Right cardiac atrium (tissue), 5 donors: ENCODE results near the gene COL19A1. TPM values are rescaled to one million over a fixed set of nuclear protein-coding genes. Genes with fewer than 3 reads are reported as not detected.
A peak's percentile ranks its signal among the peaks of the same experiment; 100 is the strongest.

Source experiments
- ATAC-seq, 2 donors: fragments of 200-7000 bp; cut with Tn5 transposase; one replicate each; pipeline versions ENCODE4 v1.8.0 to v1.9.1; 2020; ENCODE audit warnings: moderate library complexity in 2 of 2, mild to moderate bottlenecking in 1 of 2
- DNase-seq, 3 donors: peaks; one replicate each; pipeline ENCODE4 v3.0.0-alpha.2; 2020
- H3K27ac ChIP-seq: one replicate; pipeline ENCODE4 v1.5.1; 2013; ENCODE audit warnings: mild to moderate bottlenecking, low read length, control low read depth, moderate library complexity
- H3K27me3 ChIP-seq: one replicate; pipeline ENCODE4 v1.6.1; 2013; ENCODE audit not compliant: control insufficient read depth, insufficient read depth
- H3K4me1 ChIP-seq: one replicate; pipeline ENCODE4 v1.6.1; 2013; ENCODE audit warnings: low read length; ENCODE audit not compliant: control insufficient read depth, insufficient read depth
- H3K4me3 ChIP-seq: one replicate; pipeline ENCODE4 v1.5.1; 2013; ENCODE audit warnings: low read length, control low read depth
- H3K9me3 ChIP-seq: one replicate; pipeline ENCODE4 v1.6.1; 2013; ENCODE audit warnings: low read length; ENCODE audit not compliant: control insufficient read depth
- WGBS: extraction: QIAGEN DNeasy Blood & Tissue Kit; methylation state at CpG from one replicate; pipeline ENCODE4 v1.1.7; 2013; 5-methylcytosine and 5-hydroxymethylcytosine counted together
- intact Hi-C, 4 donors: fragments of 100-400 bp; cut with DNase I; formaldehyde crosslinking; loops; one replicate each; pipeline versions ENCODE4 v1.11.0 to v1.14.0; 2022 to 2023
- polyA plus RNA-seq: library from polyadenylated mRNA; stranded (reverse); fragments of 200-250 nt; gene quantifications from one replicate; pipeline ENCODE4 v1.2.3, GENCODE V29; 2013
- total RNA-seq, 4 donors: library from RNA; stranded (reverse); fragmentation: NEBNext Ultra II Directional; extraction: Animal tissue kit (Norgen Biotek cat#: 25700); gene quantifications; one replicate each; pipeline ENCODE4 v1.2.1, GENCODE V29; 2021
- donor health status: healthy with polysubstance abuse.
- donor health status: DM: no; HTN: yes; CAD: no.
- donor health status: DM: no; HTN: no; CAD: no.
- donor health status: DM: no; HTN: yes; CAD: no; lungs with severe emphysema.
- donor health status: DM: yes; HTN: yes; CAD: no.

Gene COL19A1
- total and polyA plus RNA-seq, 5 donors = 1.0 to 6.0 (median 3.6) TPM

- DNase-seq (no peak), ATAC-seq (no peak)
- Histone ChIP-seq H3K9me3 (no peaks in the 10 kb centered on the region), H3K27me3 (no peaks in the 10 kb centered on the region), H3K27ac (no peak overlapping the region), H3K4me1 (no peaks in the 10 kb centered on the region), H3K4me3 (no peak overlapping the region)
- 72% methylated on average over 6 of the region's 6 CpGs for WGBS
- intact Hi-C loops = no loop called here
These were observed 286.4 kb downstream of the COL19A1 start for GRCh38 chr6:70152786-70153185.

- H3K9me3 ChIP-seq = no peaks in the 10 kb centered on the region
- no peaks in the 10 kb centered on the region for H3K4me1 ChIP-seq
- no peak overlapping the region for H3K27ac ChIP-seq
- no peak overlapping the region for H3K4me3 ChIP-seq
- no peaks in the 10 kb centered on the region for H3K27me3 ChIP-seq
- WGBS = 45% methylated on average over 1 of the region's 1 CpG
- intact Hi-C loops = no loop called here
- DNase-seq (no peak), ATAC-seq (no peak)
These were observed 290.7 kb downstream of the COL19A1 start for GRCh38 chr6:70157086-70157485.

- WGBS = 39% methylated on average over 1 of the region's 1 CpG
- Histone ChIP-seq H3K4me3 (no peak overlapping the region), H3K4me1 (no peaks in the 10 kb centered on the region), H3K27ac (no peak overlapping the region), H3K27me3 (no peaks in the 10 kb centered on the region), H3K9me3 (no peaks in the 10 kb centered on the region)
- intact Hi-C loops = no loop called here
- ATAC-seq (no peak), DNase-seq (no peak)
These were observed 293.9 kb downstream of the COL19A1 start for GRCh38 chr6:70160276-70160675.

- DNase-seq (no peak), ATAC-seq (no peak)
- Histone ChIP-seq H3K27ac (no peak overlapping the region), H3K4me1 (no peaks in the 10 kb centered on the region), H3K9me3 (no peaks in the 10 kb centered on the region), H3K4me3 (no peak overlapping the region), H3K27me3 (no peaks in the 10 kb centered on the region)
- WGBS = 64% methylated on average over 3 of the region's 3 CpGs
- intact Hi-C loops = no loop called here
These were observed 296.6 kb downstream of the COL19A1 start for GRCh38 chr6:70162972-70163371.

- intact Hi-C loops = no loop called here
- Histone ChIP-seq H3K4me3 (no peak overlapping the region), H3K27ac (no peak overlapping the region), H3K4me1 (no peaks in the 10 kb centered on the region), H3K27me3 (no peaks in the 10 kb centered on the region), H3K9me3 (no peaks in the 10 kb centered on the region)
- DNase-seq (no peak), ATAC-seq (no peak)
- 94% methylated on average over 3 of the region's 3 CpGs for whole genome bisulfite sequencing
These were observed 297.4 kb downstream of the COL19A1 start for GRCh38 chr6:70163795-70164194.

- DNase-seq = no peak
- intact Hi-C loops = no loop called here
- Histone ChIP-seq H3K27me3 (no peaks in the 10 kb centered on the region), H3K4me1 (no peaks in the 10 kb centered on the region), H3K4me3 (no peak overlapping the region), H3K27ac (no peak overlapping the region), H3K9me3 (no peaks in the 10 kb centered on the region)
- ATAC-seq = no peak
- 67% methylated on average over 2 of the region's 2 CpGs for WGBS
These were observed 298.2 kb downstream of the COL19A1 start for GRCh38 chr6:70164556-70164955.

GRCh38 chr6:70166088-70166958 lies 300.0 kb downstream of the COL19A1 start:
- WGBS = 16% methylated on average over 24 of the region's 24 CpGs
- ATAC-seq (peak in 1 of 2 donors; percentile 47), DNase-seq (peak; percentile 31 to 66 (median 60))
- Histone ChIP-seq H3K27ac (no peak overlapping the region), H3K4me3 (no peak overlapping the region), H3K4me1 (no peaks in the 10 kb centered on the region), H3K9me3 (no peaks in the 10 kb centered on the region), H3K27me3 (no peaks in the 10 kb centered on the region)
- intact Hi-C loops = no loop called here

GRCh38 chr6:70168681-70169377 lies 302.5 kb downstream of the COL19A1 start:
- Histone ChIP-seq H3K27ac (no peak overlapping the region), H3K9me3 (no peaks in the 10 kb centered on the region), H3K27me3 (no peaks in the 10 kb centered on the region), H3K4me3 (no peak overlapping the region), H3K4me1 (no peaks in the 10 kb centered on the region)
- 75% methylated on average over 5 of the region's 5 CpGs for WGBS
- DNase-seq = no peak
- ATAC-seq = no peak
- intact Hi-C loops = no loop called here

GRCh38 chr6:70171236-70171635 lies 304.9 kb downstream of the COL19A1 start:
- intact Hi-C loops = no loop called here

GRCh38 chr6:70172252-70172651 lies 305.9 kb downstream of the COL19A1 start:
- intact Hi-C loops = no loop called here
- no peak for ATAC-seq
- no peaks in the 10 kb centered on the region for H3K4me1 ChIP-seq
- H3K27me3 ChIP-seq = no peaks in the 10 kb centered on the region
- no peak overlapping the region for H3K4me3 ChIP-seq
- WGBS = 47% methylated on average over 2 of the region's 2 CpGs
- no peak overlapping the region for H3K27ac ChIP-seq
- no peaks in the 10 kb centered on the region for H3K9me3 ChIP-seq
- no peak for DNase-seq

More at GRCh38 chr6:70171236-70171635, 304.9 kb downstream of the COL19A1 start:
- DNase-seq (no peak), ATAC-seq (no peak)
- H3K4me1 ChIP-seq = no peaks in the 10 kb centered on the region
- no peaks in the 10 kb centered on the region for H3K9me3 ChIP-seq
- no peak overlapping the region for H3K4me3 ChIP-seq
- H3K27me3 ChIP-seq = no peaks in the 10 kb centered on the region
- H3K27ac ChIP-seq = no peak overlapping the region

- WGBS = 75% methylated on average over 2 of the region's 2 CpGs
- no peak for ATAC-seq
These were observed 309.4 kb downstream of the COL19A1 start for GRCh38 chr6:70175770-70176169.

More at GRCh38 chr6:70175770-70176169, 309.4 kb downstream of the COL19A1 start:
- Histone ChIP-seq H3K4me3 (no peak overlapping the region), H3K4me1 (no peaks in the 10 kb centered on the region), H3K9me3 (no peaks in the 10 kb centered on the region), H3K27me3 (no peaks in the 10 kb centered on the region), H3K27ac (no peak overlapping the region)
- DNase-seq = no peak
- intact Hi-C loops = no loop called here
